Prostate gland (tissue), 2 donors: Measurements from ENCODE around the gene PEX14. TPM values are rescaled to one million over a fixed set of nuclear protein-coding genes. Genes with fewer than 3 reads are reported as not detected.

Experiments used
- DNase-seq: peaks from one replicate; pipeline ENCODE4 v3.0.0-alpha.2; 2019; ENCODE audit warnings: low spot score
- H3K27ac ChIP-seq, 2 donors: fragments of 200-600 bp; sonication (generic); 2 replicates each; pipeline ENCODE4 v1.5.1; 2017 to 2019
- H3K27me3 ChIP-seq: fragments of 200-600 bp; sonication (generic); replicated peaks from 2 replicates; pipeline ENCODE4 v1.5.1; 2019; ENCODE audit not compliant: insufficient read depth
- H3K36me3 ChIP-seq, 2 donors: fragments of 200-600 bp; sonication (generic); 1 replicate in 1 of 2; 2 replicates in 1 of 2; pipeline versions ENCODE4 v1.5.1 to v1.8.1; 2017 to 2019
- H3K4me1 ChIP-seq: fragments of 200-600 bp; sonication (generic); replicated peaks from 2 replicates; pipeline ENCODE4 v1.5.1; 2019
- H3K4me3 ChIP-seq, 2 donors: fragments of 200-600 bp; sonication (generic); 2 replicates each; pipeline ENCODE4 v1.5.1; 2017 to 2019
- H3K9me3 ChIP-seq: fragments of 200-600 bp; sonication (generic); 2 replicates; pipeline ENCODE4 v1.5.1; 2017
- POLR2A ChIP-seq: fragments of 450-650 bp; IDR thresholded peaks from one replicate; pipeline ENCODE4 v1.6.1; 2016; ENCODE audit warnings: antibody characterized with exemption, mild to moderate bottlenecking
- POLR2AphosphoS5 ChIP-seq: sonication (generic); formaldehyde crosslinking; IDR thresholded peaks from one replicate; pipeline ENCODE4 v1.6.1; 2017; ENCODE audit warnings: antibody characterized with exemption
- WGBS: methylation state at CpG from one replicate; pipeline ENCODE4 v1.1.5; 2018; 5-methylcytosine and 5-hydroxymethylcytosine counted together
- intact Hi-C: fragments of 100-400 bp; cut with DNase I; formaldehyde crosslinking; loops from one replicate; pipeline ENCODE4 v1.14.2; 2022
- total RNA-seq, 2 donors: library from RNA; depleted of rRNA; stranded (reverse); fragments of >200 nt; gene quantifications; one replicate each; pipeline ENCODE4 v1.1.0, GENCODE V29; 2016
- TF ChIP-seq, protein P1 (sequence below), 4 experiments: fragments of 200-600 bp in 2 of 4; fragments of 450-650 bp in 2 of 4; sonication (generic) in 2 of 4; IDR thresholded peaks; 1 replicate in 3 of 4; 2 replicates in 1 of 4; pipeline ENCODE4 v1.5.1; 2016 to 2019; ENCODE audit warnings: antibody characterized with exemption in 4 of 4, mild to moderate bottlenecking in 2 of 4, moderate library complexity in 2 of 4

Gene PEX14
- total RNA-seq, 2 donors from 2014 or later: 26.1 to 34.7 TPM

DNA sequence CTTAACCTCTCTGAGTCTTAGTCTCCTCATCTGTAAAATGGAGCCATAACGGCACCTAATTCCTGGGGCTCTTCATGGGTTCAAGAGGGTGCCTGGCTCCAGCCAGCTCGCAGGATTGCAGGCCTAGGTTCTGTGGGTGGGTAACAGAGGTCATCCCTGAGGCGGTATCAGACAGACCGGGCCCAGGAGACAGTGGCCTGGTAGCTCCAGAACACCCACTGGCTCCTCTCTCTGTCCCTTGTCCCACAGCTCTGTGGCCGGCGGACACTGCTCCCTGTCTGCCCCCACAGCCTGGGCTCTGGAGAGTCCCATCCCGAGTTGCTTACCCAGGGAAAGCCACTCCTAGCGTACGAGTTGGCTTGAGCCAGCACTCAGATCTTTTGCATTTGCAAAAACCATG is 150.3 kb downstream of the PEX14 start:
- Histone ChIP-seq H3K4me3 (no peak overlapping the region), H3K27me3 (no peaks in the 10 kb centered on the region), H3K27ac (peak overlapping the region; percentile 49 to 65), H3K9me3 (no peaks in the 10 kb centered on the region), H3K36me3 (no peaks in the 10 kb centered on the region), H3K4me1 (peaks cover 9% of the 10 kb centered on the region)
- 87% methylated on average over 9 of the region's 9 CpGs for WGBS
- no peak for TF ChIP-seq POLR2AphosphoS5
- TF ChIP-seq POLR2A: no peak
- TF ChIP-seq, protein P1, sequence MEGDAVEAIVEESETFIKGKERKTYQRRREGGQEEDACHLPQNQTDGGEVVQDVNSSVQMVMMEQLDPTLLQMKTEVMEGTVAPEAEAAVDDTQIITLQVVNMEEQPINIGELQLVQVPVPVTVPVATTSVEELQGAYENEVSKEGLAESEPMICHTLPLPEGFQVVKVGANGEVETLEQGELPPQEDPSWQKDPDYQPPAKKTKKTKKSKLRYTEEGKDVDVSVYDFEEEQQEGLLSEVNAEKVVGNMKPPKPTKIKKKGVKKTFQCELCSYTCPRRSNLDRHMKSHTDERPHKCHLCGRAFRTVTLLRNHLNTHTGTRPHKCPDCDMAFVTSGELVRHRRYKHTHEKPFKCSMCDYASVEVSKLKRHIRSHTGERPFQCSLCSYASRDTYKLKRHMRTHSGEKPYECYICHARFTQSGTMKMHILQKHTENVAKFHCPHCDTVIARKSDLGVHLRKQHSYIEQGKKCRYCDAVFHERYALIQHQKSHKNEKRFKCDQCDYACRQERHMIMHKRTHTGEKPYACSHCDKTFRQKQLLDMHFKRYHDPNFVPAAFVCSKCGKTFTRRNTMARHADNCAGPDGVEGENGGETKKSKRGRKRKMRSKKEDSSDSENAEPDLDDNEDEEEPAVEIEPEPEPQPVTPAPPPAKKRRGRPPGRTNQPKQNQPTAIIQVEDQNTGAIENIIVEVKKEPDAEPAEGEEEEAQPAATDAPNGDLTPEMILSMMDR (IDR thresholded peaks at IDR 0.05): no peak
- intact Hi-C loops: no loop called here
- no peak for DNase-seq

DNA sequence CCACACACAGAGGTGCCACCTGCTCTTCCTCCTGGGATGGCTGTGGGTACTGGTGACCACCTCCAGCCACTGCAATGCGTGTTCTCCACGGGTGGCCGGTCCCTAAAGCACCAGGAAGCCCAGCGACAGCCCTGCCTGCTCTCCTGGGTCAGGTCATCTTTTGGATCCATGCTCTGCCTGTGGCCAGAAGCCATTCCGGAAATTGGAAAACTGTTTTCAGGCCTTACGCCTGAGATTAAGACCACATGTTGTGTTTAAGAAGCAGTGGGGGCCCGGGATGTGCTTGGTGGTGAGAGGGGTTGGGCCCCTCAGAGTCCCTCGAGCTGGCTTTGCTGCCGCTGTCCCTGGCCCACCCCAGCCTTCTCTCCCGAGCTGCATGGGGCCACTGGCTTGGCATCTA is 150.8 kb downstream of the PEX14 start:
- Histone ChIP-seq H3K4me1 (peaks cover 9% of the 10 kb centered on the region), H3K4me3 (no peak overlapping the region), H3K36me3 (no peaks in the 10 kb centered on the region), H3K27ac (peak overlapping the region; percentile 49 to 65), H3K27me3 (no peaks in the 10 kb centered on the region), H3K9me3 (no peaks in the 10 kb centered on the region)
- DNase-seq: no peak
- intact Hi-C loops: no loop called here
- 51% methylated on average over 10 of the region's 10 CpGs for WGBS
- TF ChIP-seq POLR2AphosphoS5: no peak
- TF ChIP-seq, protein P1 (IDR thresholded peaks at IDR 0.05): no peak
- no peak for TF ChIP-seq POLR2A

DNA sequence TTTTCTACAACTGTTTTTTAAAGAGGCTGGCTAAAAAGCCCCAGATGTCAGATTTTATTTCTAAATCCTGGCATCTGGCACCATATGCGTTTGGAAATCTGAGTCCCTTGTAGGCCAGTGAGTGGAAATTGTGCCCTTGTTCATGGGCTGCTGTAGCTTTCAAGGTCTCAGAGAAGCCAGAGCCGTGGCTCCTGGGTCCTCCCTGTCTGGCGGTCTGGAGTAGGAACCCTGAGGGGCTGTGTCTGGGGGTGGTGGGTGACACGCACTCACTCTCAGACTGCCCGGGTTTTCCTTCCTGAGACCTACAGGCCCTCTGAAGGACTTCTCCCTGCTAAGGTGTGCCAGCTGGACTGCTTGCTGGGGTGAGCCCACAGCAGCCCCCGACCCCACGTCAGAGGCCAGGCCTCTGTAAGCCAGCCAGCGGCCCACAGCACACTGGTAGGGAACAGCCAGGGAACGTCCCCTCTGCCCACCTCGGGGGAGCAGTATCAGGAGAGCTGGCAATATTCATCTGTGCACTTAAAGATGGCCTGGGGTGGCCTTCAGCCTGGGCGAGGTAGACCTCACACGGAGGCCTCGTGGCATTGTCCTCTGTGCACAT is 151.5 kb downstream of the PEX14 start:
- TF ChIP-seq, protein P1 (IDR thresholded peaks at IDR 0.05): no peak
- no peak for TF ChIP-seq POLR2A
- no peak for TF ChIP-seq POLR2AphosphoS5
- Histone ChIP-seq H3K27me3 (no peaks in the 10 kb centered on the region), H3K4me3 (no peak overlapping the region), H3K36me3 (no peaks in the 10 kb centered on the region), H3K27ac (peak overlapping the region; percentile 49 to 65), H3K9me3 (no peaks in the 10 kb centered on the region), H3K4me1 (peaks cover 9% of the 10 kb centered on the region)
- no peak for DNase-seq
- 73% methylated on average over 13 of the region's 13 CpGs for WGBS
- intact Hi-C loops: no loop called here

DNA sequence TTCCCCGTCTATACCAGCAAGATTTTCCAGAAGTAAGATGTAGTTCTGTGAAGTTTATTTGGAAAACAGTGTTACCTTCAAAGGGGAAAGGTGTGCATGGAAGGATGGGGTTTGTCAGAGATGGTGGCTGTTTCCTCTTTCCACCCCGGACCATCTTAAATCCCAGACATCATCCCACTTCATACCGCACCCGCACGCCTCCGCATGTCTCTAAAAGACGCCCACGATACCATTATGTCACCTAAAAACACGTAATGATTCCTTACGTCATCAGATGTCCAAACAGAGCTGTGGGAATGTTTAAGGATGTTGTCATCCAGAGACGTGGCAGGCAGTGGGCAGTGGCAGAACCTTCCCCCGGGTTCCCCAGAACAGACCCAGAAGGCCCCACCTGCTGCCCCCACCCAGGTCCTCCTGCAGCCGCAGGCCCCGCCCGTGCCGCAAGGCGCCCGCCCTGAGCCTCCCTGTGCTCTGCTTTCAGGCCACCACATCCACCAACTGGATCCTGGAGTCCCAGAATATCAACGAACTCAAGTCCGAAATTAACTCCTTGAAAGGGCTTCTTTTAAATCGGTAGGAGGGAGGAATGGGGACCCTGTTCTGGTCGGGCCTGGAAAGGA is 152.2 kb downstream of the PEX14 start:
- intact Hi-C loops: no loop called here
- Histone ChIP-seq H3K27me3 (no peaks in the 10 kb centered on the region), H3K27ac (peak overlapping the region; percentile 95 to 98), H3K4me1 (peaks cover 14% of the 10 kb centered on the region), H3K9me3 (no peaks in the 10 kb centered on the region), H3K4me3 (no peak overlapping the region), H3K36me3 (no peaks in the 10 kb centered on the region)
- TF ChIP-seq POLR2AphosphoS5 (no peak), POLR2A (no peak)
- TF ChIP-seq, protein P1 (IDR thresholded peaks at IDR 0.05): no peak
- no peak for DNase-seq
- WGBS: 89% methylated on average over 22 of the region's 22 CpGs

DNA sequence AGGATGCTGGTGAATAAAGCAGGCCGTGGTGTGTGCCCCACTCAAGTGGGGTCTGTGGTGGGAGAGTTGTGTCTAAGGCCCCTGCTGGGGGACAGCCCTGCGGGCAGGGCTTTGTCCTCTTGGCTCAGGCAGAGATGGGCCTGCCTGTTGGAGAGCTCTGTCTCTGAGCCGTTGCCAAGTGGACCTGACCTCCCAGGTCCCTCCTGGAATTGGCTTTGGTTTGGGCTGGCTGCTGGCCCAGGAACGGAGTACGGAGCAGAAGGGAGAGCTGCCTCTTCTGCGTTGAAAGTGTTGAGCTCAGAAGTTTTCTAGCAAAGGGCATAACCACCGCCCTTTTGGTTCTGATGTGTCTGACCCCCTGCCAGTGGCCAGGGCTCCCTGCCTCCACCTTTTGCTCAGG is 153.9 kb downstream of the PEX14 start:
- Histone ChIP-seq H3K4me3 (no peak overlapping the region), H3K27ac (peak overlapping the region; percentile 95 to 98), H3K9me3 (no peaks in the 10 kb centered on the region), H3K4me1 (peaks cover 28% of the 10 kb centered on the region), H3K36me3 (no peaks in the 10 kb centered on the region), H3K27me3 (no peaks in the 10 kb centered on the region)
- TF ChIP-seq POLR2A: no peak
- DNase-seq: no peak
- intact Hi-C loops: no loop called here
- WGBS: 39% methylated on average over 7 of the region's 7 CpGs
